Measurements from ENCODE around the gene ETV3.

Gene ETV3

DNA sequence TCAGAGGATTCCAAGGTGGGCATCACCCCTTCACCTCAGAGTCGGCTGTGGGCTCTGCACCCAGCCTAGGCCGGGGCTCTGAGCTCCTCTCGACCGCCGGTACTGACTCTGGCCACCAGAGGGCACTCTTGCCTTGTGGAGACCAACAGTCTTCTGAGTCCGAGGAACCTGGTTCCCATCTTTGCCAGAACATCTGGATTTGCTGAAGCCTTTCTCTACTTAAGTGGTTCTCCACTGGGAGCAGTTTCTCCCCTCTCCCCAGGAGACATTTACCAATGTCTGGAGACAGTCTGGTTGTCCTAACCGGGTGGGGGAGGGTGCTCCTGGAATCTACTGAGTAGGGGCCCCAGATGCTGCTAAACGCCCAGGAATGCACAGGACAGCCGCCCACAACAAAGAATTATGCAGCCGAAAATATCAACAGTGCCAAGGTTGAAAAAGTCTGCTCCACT lies 48.0 kb downstream of the ETV3 start:
- DNase-seq, result peak; percentile 56

DNA sequence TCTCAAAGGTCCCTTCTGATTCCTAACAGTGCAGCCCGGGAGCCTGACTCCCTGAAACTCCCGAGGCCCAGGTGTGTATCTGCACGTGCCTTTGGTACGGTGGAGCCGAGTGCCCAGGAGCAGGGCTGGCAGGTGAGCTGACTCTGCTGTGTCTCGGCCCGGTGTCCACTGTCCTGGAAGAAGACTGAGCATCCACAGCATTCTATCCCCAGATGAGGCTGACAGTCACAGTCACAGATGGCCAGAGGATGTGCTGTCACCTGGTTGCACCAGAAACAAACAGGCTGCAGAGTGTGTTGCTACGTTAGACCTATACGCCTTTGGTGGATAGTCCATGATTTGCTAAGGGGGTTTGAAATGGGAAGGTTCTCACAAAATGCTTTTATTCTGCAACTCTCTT lies 48.4 kb downstream of the ETV3 start:
- no peak for DNase-seq

DNA sequence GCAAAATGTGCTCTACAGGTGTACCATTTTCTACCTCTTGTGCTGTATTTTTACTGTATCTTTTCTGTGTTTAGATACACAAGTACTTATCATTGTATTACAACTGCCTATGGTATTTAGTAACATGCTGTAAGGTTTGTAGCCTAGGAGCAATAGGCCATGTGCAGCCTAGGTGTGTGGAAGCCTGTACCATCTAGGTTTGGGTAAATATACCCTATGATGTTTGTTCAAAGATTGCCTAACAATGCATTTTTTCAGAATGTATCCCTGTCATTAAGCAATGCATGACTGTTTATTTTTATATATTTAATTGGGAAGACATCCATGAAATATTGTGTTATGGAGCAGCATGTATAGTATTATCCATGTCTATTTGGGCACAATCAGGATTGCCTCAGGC lies 49.6 kb downstream of the ETV3 start:
- DNase-seq, result no peak

DNA sequence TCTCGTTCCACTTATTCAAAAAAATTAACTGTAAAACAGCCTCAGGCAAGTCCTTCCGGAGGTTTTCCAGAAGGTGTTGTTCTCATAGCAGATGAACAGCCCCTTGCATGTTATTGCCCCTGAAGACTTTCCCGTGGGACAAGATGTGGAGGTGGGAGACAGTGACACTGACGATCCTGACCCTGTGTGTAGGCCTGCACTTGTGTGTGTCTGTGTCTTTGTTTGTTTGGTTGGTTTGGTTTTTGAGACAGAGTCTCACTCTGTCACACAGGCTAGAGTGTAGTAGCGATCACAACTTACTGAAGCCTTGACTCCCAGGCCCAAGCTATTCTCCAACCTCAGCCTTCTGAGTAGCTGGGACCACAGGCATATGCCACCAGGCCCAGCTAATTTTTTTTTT lies 51.2 kb downstream of the ETV3 start:
- DNase-seq, result no peak

DNA sequence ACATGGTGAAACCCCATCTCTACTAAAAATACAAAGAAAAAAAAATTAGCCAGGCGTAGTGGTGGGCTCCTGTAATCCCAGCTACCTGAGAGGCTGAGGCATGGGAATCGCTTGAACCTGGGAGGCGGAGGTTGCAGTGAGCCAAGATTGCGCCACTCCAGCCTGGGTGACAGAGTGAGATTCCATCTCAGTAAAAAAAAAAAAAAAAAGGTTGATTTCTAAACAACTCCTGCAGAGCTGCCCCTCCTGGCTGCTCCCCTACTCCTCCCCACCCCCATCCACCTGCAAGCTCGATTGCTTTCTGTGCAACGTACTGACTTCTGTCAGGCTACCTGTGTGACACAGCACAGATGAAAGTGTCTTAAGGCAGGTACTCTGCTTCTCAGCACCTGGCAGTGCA lies 51.9 kb downstream of the ETV3 start:
- DNase-seq, result no peak

DNA sequence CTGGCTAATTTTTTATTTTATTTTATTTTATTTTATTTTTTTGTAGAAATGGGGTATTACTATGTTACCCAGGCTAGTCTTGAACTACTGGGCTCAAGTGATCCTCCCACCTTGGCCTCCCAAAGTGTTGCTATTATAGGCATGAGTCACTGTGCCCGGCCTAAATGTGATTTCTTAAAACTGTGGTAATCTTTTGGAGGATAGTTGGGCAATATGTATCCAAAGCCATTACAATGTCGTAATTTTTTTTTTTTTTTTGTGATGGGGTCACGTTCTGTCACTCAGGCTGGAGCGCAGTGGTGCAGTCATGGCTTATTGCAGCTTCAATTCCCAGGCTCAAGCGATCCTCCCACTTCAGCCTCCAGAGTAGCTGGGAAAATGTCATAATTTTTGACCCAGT lies 52.8 kb downstream of the ETV3 start:
- DNase-seq, result peak; percentile 51

DNA sequence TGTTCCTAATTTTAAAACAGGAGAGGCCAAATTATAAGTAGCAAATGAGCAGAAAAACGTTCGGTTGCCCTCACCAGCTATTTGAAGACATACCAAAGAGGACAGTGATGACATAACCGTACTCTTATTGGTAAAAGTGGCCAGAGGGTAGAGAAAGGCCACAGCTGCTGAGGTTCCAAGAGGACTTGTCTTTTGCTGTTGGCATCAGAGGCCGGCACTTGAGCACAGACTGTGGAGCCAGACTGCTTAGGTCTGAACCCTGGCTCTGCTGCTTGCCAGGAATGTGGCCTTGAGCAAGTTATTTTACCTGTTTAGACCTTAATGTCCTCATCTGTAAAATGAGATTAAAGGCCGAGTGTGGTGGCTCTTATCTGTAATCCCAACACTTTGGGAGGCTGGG lies 53.5 kb downstream of the ETV3 start:
- DNase-seq, result no peak

DNA sequence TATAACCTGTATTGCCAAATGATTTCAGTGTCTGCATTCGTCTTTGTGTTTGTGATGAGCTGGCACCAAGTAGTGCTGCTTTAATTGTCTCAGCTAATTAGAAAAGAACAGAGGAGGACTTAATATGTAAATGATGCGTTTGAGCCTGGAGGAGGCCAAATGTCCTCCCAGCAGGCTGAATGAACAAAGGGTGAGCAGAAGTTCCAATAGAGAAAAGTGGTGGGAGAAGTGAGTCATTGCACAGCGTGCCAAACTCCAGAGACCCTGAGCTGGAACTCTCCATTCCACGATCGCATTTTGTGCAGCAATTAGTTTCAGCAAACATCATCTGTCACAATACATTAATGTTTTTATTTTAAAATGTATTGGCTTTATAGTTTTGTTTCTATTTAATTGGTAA lies 56.5 kb downstream of the ETV3 start:
- no peak for DNase-seq

DNA sequence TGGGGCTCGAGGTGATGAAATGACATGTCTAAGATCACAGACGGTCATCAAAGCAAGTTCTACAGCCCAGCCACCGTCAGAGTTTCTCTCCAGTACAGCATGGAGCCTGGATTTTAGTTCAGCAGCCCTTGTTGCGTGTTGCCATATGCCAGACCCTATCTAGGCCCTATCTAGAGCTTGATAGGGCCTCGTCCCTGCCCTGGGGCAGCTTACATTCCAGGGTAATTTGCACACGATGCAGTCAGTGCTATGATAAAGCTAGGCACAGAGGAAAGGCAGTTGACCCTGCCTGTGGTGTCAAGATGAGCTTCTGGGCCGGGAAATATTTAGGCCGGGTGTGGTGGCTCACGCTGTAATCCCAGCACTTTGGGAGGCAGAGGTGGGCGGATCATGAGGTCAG lies 57.5 kb downstream of the ETV3 start:
- no peak for DNase-seq

DNA sequence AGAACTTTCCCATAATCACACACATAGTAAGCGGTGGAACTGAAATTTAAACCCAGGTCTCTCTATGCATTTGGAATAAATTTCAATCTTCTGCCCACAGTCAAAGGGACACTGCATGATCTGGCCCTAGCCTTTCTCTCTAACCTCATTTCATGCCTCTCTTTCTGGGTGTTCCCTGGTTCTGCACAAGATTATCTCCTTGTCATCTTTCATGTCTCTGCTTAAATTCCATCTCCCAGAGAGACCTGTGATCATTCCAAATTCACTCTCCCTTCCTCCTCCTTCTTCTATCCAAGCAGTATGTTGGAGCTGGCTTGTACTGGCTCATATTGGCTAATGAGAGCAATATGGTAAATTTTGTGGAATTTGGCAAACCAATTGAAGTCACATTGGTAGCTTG lies 60.8 kb downstream of the ETV3 start:
- DNase-seq, result no peak

DNA sequence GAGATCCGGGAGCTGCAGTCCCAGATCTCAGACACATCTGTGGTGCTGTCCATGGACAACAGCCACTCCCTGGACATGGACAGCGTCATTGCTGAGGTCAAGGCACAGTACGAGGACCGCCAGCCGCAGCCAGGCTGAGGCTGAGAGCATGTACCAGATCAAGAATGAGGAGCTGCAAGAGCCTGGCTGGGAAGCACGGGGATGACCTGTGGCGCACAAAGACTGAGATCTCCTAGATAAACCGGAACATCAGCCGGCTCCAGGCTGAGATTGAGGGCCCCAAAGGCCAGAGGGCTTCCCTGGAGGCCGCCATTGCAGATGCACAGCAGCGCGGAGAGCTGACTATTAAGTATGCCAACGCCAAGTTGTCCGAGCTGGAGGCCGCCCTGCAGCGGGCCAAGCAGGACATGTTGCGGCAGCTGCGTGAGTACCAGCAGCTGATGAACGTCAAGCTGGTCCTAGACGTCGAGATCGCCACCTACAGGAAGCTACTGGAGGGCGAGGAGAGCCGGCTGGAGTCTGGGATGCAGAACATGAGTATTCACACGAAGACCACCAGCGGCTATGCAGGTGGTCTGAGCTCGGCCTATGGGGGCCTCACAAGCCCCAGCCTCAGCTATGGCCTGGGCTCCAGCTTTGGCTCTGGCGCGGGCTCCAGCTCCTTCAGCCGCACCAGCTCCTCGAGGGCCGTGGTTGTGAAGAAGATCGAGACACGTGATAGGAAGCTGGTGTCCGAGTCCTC lies 64.1 kb downstream of the ETV3 start:
- peak; percentile 21 for DNase-seq

Measured in NCI-H226 (cell line).